GM21737 (cell line): ENCODE data around the gene CNTNAP4.

Experiments used
- ATAC-seq: cut with Tn5 transposase; IDR thresholded peaks from one replicate; pipeline ENCODE4 v1.9.1; 2021; ENCODE audit warnings: mild to moderate bottlenecking, moderate library complexity; ENCODE audit not compliant: unreplicated experiment

Gene CNTNAP4

DNA sequence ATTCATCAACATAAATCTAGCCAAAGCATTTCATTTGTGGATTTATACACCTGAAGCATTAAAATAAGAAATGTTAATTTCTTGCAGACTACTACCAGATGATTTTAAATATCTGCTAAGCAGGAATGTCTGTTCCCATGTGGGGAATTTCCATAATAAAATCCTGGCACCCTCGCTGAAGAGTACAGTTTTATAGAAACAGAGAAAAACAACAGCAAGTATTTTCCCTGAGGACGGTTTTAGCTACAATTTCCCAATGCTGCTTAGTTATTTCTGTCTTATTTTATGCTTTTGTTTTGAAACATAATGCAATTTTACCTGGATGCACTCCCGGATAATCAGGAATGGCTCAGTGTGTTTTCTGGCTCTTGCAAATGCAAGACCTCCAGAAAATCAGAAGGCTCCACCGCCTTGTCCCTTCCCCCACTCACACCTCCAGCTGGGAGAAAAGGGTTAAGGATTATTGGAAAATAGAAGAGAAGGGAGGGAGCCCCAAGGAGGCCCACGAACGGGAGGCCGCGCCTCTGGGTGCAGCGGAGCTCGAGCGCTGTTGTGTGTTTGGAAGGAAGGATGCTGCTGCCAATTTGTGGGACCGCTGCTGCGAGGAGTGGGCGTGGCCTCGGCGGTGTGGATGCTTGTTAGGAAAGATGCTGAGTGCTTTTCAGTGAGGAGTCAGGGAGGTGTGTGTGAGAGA is at the start of gene CNTNAP4:
Gene CNTNAP4, plus strand, starts transcription at position 657 of the 694 bp plus-strand sequence. CDS start 262 bp downstream, outside the sequence.
- ATAC-seq: no peak

- ATAC-seq: no peak
These were observed 48.6 kb upstream of the CNTNAP4 start for GRCh38 chr16:76228546-76229146.

GRCh38 chr16:76232704-76233103 is 44.5 kb upstream of the CNTNAP4 start:
- no peak for ATAC-seq

- ATAC-seq: no peak
These were observed 42.2 kb upstream of the CNTNAP4 start for GRCh38 chr16:76235025-76235424.

DNA sequence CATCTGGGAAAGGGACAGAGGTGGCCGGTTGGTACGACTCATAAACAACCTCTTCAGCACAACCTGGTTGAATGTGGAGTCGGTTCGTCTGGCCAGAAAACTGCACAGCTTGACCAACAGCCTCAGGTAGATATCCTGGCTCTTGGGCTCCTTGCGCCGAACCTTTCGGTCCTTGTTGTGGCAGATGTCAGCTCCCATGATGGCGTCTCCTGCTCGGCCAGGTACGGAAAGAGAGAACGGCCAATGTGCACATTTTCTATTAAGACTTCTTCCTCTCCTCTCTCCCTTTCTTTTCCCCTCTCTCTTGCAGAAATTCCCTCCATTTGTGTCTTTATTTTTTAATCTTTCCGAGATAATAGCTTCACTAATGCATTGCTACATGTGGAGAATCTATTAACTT is 41.8 kb upstream of the CNTNAP4 start:
- no peak for ATAC-seq

DNA sequence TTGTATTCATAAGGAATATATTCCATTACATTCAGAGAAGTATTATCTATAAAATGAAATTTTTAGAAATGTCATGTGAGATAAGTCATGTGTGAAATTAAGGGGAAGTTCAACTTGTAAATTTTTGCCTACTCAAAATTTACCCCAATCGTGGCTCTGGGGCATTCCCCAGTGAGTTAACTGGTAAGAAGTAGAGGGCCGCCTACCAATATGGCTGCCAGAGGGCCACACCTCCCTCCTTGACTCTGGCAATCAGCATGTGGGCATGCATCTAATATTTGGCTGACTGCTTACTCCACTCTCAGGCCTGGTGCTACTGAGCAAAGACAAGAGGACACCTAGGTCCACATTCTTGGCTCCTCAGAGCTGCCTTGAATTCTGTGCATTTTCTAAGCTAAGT is 39.7 kb upstream of the CNTNAP4 start:
- ATAC-seq: no peak

DNA sequence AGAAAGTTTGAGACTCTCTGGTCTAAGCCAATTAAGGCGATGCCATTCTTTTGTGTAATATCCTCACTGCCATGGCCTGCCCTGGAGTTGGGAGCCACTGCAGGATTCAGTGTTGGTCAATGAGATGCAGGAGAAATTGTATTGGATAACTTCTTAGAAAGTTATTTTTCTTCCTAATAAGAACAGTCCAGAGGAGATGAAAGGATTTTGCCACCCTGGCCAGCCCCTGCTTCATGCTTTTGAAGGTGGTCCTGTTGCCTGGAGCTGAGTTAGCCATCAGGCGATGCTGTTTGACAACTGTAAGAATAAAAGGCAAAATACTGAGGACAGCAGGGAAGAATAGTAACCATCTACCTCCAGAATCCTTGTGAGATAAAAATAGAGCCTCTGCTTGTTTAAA is 35.4 kb upstream of the CNTNAP4 start:
- ATAC-seq: no peak

DNA sequence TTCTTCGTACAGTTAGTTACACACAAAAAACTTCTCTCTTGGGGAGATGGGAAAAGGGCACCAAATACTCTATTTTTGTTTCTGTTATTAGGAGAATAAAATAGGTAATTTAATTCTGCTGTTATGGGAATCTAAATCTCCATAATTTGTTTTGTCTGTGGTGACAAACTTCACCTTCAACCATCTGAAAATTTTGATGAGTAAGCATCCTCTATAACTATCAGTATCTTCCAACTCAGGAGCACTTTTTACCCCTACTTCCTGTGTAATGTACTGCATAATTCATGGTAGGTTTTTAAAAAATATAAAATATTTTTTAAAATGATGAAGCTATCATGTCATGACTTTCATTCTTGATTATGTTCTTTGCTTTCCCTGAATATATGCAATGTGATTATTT is 33.6 kb upstream of the CNTNAP4 start:
- ATAC-seq: no peak

GRCh38 chr16:76246587-76246986 is 30.6 kb upstream of the CNTNAP4 start:
- no peak for ATAC-seq

DNA sequence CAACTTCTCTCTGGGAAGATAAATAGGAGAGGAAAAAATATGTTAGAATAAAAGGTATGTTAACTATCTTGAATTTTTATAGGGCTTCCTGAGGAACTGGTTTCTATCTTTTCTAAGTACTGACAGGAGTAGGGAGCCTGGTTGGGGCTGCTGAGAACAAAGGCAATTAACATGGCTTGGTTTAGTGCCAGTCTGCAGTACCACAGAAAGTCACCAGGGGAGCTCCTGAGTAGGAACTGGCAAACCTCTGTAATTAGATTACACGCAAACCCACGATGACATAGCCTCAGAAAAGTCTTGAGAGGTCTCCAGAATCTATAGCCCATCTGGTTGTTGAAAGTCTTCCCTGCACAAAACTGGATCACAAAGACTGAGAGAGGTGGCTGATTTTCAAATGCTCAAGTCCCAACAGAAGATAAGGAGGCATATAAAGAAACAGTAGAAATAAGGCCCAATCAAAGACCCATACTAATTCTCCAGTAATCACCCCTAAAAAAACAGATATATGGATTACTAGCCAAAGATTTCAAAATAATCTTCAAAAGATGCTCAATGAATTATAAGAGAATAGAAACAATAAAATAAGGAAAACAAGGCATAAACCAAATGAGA is 11.7 kb upstream of the CNTNAP4 start:
- no peak for ATAC-seq

- no peak for ATAC-seq
These were observed 8.4 kb upstream of the CNTNAP4 start for GRCh38 chr16:76268824-76269223.

GRCh38 chr16:76277460-76278030 is 344 bp downstream of the CNTNAP4 start:
- no peak for ATAC-seq

GRCh38 chr16:76278086-76278485 is 885 bp downstream of the CNTNAP4 start:
- no peak for ATAC-seq

GRCh38 chr16:76278980-76279379 is 1.8 kb downstream of the CNTNAP4 start:
- ATAC-seq: no peak

GRCh38 chr16:76280421-76281215 is 3.4 kb downstream of the CNTNAP4 start:
- ATAC-seq: no peak

DNA sequence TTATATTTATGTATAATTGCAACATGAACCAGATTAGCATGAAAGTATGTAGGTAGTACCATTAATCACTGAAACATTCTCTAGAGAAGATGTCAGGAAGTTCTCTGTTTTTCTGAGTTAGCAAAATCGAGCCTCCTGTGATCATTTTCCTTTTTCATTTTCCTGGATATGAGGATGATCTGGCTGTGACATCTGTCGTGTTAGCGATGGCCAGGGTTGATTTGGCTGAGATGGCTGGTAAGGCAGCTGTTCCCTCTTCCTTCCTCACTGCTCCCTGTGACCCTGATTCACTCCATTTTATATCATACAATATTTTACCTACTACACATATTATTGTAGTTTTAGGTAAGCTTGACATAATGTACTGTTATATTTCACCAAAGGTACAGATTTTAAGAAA is 10.3 kb downstream of the CNTNAP4 start:
- no peak for ATAC-seq

- ATAC-seq: no peak
These were observed 15.0 kb downstream of the CNTNAP4 start for GRCh38 chr16:76292218-76292617.

DNA sequence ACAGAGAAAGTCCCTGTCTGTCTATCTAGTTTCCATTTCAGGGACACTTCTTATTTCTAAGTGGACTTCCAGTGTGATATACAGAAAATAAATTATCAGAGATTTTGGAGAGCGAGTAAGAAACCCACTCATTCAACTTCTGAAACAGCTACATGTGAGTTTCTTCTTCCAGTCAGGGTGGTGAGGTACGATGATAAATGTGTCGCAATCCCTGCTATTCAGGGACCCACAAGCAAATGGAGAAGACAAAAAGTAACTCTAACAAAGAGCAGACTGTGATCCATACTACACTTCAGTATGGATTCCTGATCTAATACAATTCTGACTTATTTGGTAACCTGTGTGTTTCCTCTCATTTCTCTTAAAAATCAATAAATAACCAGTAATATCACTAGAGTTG is 16.8 kb downstream of the CNTNAP4 start:
- no peak for ATAC-seq

GRCh38 chr16:76294396-76295214 is 17.4 kb downstream of the CNTNAP4 start:
- no peak for ATAC-seq

DNA sequence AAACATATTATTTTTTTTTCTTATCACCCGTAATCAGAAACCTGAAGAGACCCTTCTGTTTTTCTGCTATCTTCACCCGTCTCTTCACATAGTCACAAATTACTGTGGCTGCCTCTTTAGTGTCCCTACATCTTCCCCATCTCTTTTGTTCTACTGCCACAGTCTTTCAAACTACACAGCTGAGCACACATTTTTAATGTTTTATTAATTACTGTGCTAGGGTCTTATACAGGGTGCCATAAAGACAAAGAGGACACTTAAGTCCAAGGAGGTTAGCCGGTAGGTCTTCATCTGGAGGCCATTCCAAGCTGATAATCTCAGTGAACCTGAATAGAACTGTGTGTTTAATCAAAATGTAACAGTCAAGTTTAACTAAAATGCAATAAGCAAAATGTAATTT is 20.7 kb downstream of the CNTNAP4 start:
- ATAC-seq: no peak
